ENCODE measurements around the gene CYBA. TPM values are rescaled to one million over a fixed set of nuclear protein-coding genes. Genes with fewer than 3 reads are reported as not detected.
"Not testable (repeated sequence)": the region's sequence is repeated elsewhere in the genome, so short reads cannot be mapped to it uniquely, and the experiment has no call there.

Gene CYBA
- total RNA-seq, 3 donors from 2014 or later = 150 to 316 (median 184) TPM

GRCh38 chr16:88613911-88614817, 36.7 kb downstream of the CYBA start:
- intact Hi-C loops (cut with DNase I, micrococcal nuclease) = no loop called here
- no peak for TF ChIP-seq CTCF (IDR thresholded peaks at IDR 0.05)
- peak in 1 of 3 donors; percentile 10 for DNase-seq
- Histone ChIP-seq H3K4me3 (no peak overlapping the region), H3K9me3 (no peaks in the 10 kb centered on the region), H3K4me1 (ENCODE audit: low read depth) (peaks cover 31% of the 10 kb centered on the region), H3K36me3 (ENCODE audit: low read depth) (no peaks in the 10 kb centered on the region)
- ATAC-seq = no peak

- Histone ChIP-seq H3K4me3 (no peak overlapping the region), H3K36me3 (ENCODE audit: low read depth) (no peaks in the 10 kb centered on the region), H3K4me1 (ENCODE audit: low read depth) (peaks cover 28% of the 10 kb centered on the region), H3K9me3 (no peaks in the 10 kb centered on the region)
- no peak for DNase-seq
- no peak for TF ChIP-seq CTCF (IDR thresholded peaks at IDR 0.05)
- no peak for ATAC-seq
- intact Hi-C loops (cut with DNase I, micrococcal nuclease) = no loop called here
Measured at GRCh38 chr16:88613293-88613692, 37.6 kb downstream of the CYBA start.

GRCh38 chr16:88610909-88611812, 39.7 kb downstream of the CYBA start:
- intact Hi-C loops (cut with DNase I, micrococcal nuclease) = no loop called here
- no peak for TF ChIP-seq CTCF (IDR thresholded peaks at IDR 0.05)
- Histone ChIP-seq H3K9me3 (no peaks in the 10 kb centered on the region), H3K36me3 (ENCODE audit: low read depth) (no peaks in the 10 kb centered on the region), H3K4me1 (ENCODE audit: low read depth) (peaks cover 7% of the 10 kb centered on the region), H3K4me3 (no peak overlapping the region)
- no peak for ATAC-seq
- DNase-seq = no peak

- intact Hi-C loops (cut with DNase I, micrococcal nuclease) = no loop called here
- Histone ChIP-seq H3K36me3 (ENCODE audit: low read depth) (no peaks in the 10 kb centered on the region), H3K4me1 (ENCODE audit: low read depth) (no peaks in the 10 kb centered on the region), H3K4me3 (no peak overlapping the region), H3K9me3 (no peaks in the 10 kb centered on the region)
- no peak for ATAC-seq
- no peak for DNase-seq
- no peak for TF ChIP-seq CTCF (IDR thresholded peaks at IDR 0.05)
Measured at GRCh38 chr16:88610080-88610479, 40.8 kb downstream of the CYBA start.

GRCh38 chr16:88609426-88609825, 41.4 kb downstream of the CYBA start:
- H3K9me3 ChIP-seq; intact Hi-C loops (cut with DNase I, micrococcal nuclease); H3K4me3 ChIP-seq; ATAC-seq; H3K4me1 ChIP-seq (ENCODE audit: low read depth); H3K36me3 ChIP-seq (ENCODE audit: low read depth): not testable (repeated sequence)
- peak in 1 of 3 donors; percentile 15 for DNase-seq

GRCh38 chr16:88608076-88608475, 42.8 kb downstream of the CYBA start:
- Histone ChIP-seq H3K4me3 (no peak overlapping the region), H3K9me3 (no peaks in the 10 kb centered on the region), H3K4me1 (ENCODE audit: low read depth) (no peaks in the 10 kb centered on the region), H3K36me3 (ENCODE audit: low read depth) (no peaks in the 10 kb centered on the region)
- intact Hi-C loops (cut with DNase I, micrococcal nuclease) = no loop called here
- TF ChIP-seq CTCF (IDR thresholded peaks at IDR 0.05) = no peak
- DNase-seq (no peak), ATAC-seq (no peak)
